Astrocyte (in vitro differentiated cells and primary cell): ENCODE results near the gene ZBTB16. TPM values are rescaled to one million over a fixed set of nuclear protein-coding genes. Genes with fewer than 3 reads are reported as not detected.

Experiments
- DNase-seq: peaks from one replicate; pipeline ENCODE4 v3.0.0-alpha.2; 2010; ENCODE audit warnings: low read depth
- FAIRE-seq: peaks from 2 replicates; lab custom pipeline; 2011; peaks lifted over from hg19 to GRCh38; lab: Jason Lieb, UNC
- H2AFZ ChIP-seq: 2 replicates; pipeline ENCODE4 v1.6.0; 2012; ENCODE audit warnings: low read depth, low read length, inconsistent platforms
- H3K27ac ChIP-seq: 2 replicates; pipeline ENCODE4 v1.5.1; 2011; ENCODE audit warnings: low read depth, low read length, inconsistent platforms
- H3K27me3 ChIP-seq: 2 replicates; pipeline ENCODE4 v1.6.0; 2011; ENCODE audit warnings: low read length, inconsistent platforms; ENCODE audit not compliant: insufficient read depth
- H3K36me3 ChIP-seq: 2 replicates; pipeline ENCODE4 v1.5.1; 2011; ENCODE audit warnings: low read length, inconsistent platforms; ENCODE audit not compliant: insufficient read depth
- H3K4me1 ChIP-seq: 2 replicates; pipeline ENCODE4 v1.5.1; 2011; ENCODE audit warnings: low read length, inconsistent platforms; ENCODE audit not compliant: insufficient read depth
- H3K4me2 ChIP-seq: 2 replicates; pipeline ENCODE4 v1.6.0; 2012; ENCODE audit warnings: low read length, inconsistent platforms
- H3K4me3 ChIP-seq: 2 replicates; pipeline ENCODE4 v1.5.1; 2011; ENCODE audit warnings: low read depth, mild to moderate bottlenecking, low read length, inconsistent platforms; ENCODE audit not compliant: insufficient read depth
- H3K79me2 ChIP-seq: 2 replicates; pipeline ENCODE4 v1.6.0; 2012; ENCODE audit warnings: mild to moderate bottlenecking, low read length, inconsistent platforms; ENCODE audit not compliant: insufficient read depth
- H3K9ac ChIP-seq: 2 replicates; pipeline ENCODE4 v1.6.0; 2012; ENCODE audit warnings: mild to moderate bottlenecking, low read length, inconsistent platforms
- H3K9me3 ChIP-seq: 2 replicates; pipeline ENCODE4 v1.5.1; 2012; ENCODE audit warnings: low read depth, mild to moderate bottlenecking, low read length, inconsistent platforms; ENCODE audit not compliant: insufficient read depth
- H4K20me1 ChIP-seq: 2 replicates; pipeline ENCODE4 v1.6.0; 2012; ENCODE audit warnings: low read length, inconsistent platforms; ENCODE audit not compliant: insufficient read depth
- H3K27ac Mint-ChIP-seq: one replicate; pipeline ENCODE4 v1.8.0; 2021; ENCODE audit warnings: mild to moderate bottlenecking, mixed read lengths; ENCODE audit not compliant: unreplicated experiment
- H3K27me3 Mint-ChIP-seq: one replicate; pipeline ENCODE4 v1.8.0; 2021; ENCODE audit warnings: low read depth, mixed read lengths; ENCODE audit not compliant: unreplicated experiment
- H3K36me3 Mint-ChIP-seq: one replicate; pipeline ENCODE4 v1.8.0; 2021; ENCODE audit warnings: low read depth, mixed read lengths; ENCODE audit not compliant: unreplicated experiment
- H3K4me1 Mint-ChIP-seq: one replicate; pipeline ENCODE4 v1.8.0; 2021; ENCODE audit warnings: low read depth, mixed read lengths; ENCODE audit not compliant: unreplicated experiment
- H3K4me3 Mint-ChIP-seq: one replicate; pipeline ENCODE4 v1.8.0; 2021; ENCODE audit warnings: mild to moderate bottlenecking, moderate library complexity, mixed read lengths; ENCODE audit not compliant: unreplicated experiment
- H3K9me3 Mint-ChIP-seq: one replicate; pipeline ENCODE4 v1.8.0; 2021; ENCODE audit warnings: mild to moderate bottlenecking, mixed read lengths; ENCODE audit not compliant: unreplicated experiment
- EZH2 ChIP-seq: IDR thresholded peaks from 2 replicates; pipeline ENCODE4 v1.6.1; 2012; ENCODE audit warnings: mild to moderate bottlenecking, low read length, inconsistent platforms; ENCODE audit not compliant: insufficient read depth
- total RNA-seq: library from RNA; stranded (reverse); gene quantifications from 2 replicates; pipeline ENCODE4 v1.2.1, GENCODE V29; 2021
- TF ChIP-seq, protein P1 (sequence below): IDR thresholded peaks from 2 replicates; pipeline ENCODE4 v1.5.1; 2011; ENCODE audit warnings: low read depth, mild to moderate bottlenecking, inconsistent platforms, low read length, moderate library complexity; ENCODE audit not compliant: insufficient read depth

ZBTB16 gene
- total RNA-seq, 1 donor from 2014 or later = 0.50 TPM

GRCh38 chr11:114200351-114201133 lies 141.0 kb downstream of the ZBTB16 start:
- Histone ChIP-seq H3K36me3 (no peaks in the 10 kb centered on the region), H3K9ac (no peak overlapping the region), H3K9me3 (no peaks in the 10 kb centered on the region), H3K27me3 (no peaks in the 10 kb centered on the region), H3K4me2 (no peak overlapping the region), H2AFZ (no peak overlapping the region), H3K4me1 (peaks cover 8% of the 10 kb centered on the region), H4K20me1 (no peaks in the 10 kb centered on the region), H3K4me3 (no peak overlapping the region), H3K27ac (no peak overlapping the region), H3K79me2 (no peaks in the 10 kb centered on the region)
- no peak overlapping the region for H3K4me3 Mint-ChIP-seq
- peaks cover 9% of the 10 kb centered on the region for H3K4me1 Mint-ChIP-seq
- no peak for DNase-seq
- TF ChIP-seq, protein P1, sequence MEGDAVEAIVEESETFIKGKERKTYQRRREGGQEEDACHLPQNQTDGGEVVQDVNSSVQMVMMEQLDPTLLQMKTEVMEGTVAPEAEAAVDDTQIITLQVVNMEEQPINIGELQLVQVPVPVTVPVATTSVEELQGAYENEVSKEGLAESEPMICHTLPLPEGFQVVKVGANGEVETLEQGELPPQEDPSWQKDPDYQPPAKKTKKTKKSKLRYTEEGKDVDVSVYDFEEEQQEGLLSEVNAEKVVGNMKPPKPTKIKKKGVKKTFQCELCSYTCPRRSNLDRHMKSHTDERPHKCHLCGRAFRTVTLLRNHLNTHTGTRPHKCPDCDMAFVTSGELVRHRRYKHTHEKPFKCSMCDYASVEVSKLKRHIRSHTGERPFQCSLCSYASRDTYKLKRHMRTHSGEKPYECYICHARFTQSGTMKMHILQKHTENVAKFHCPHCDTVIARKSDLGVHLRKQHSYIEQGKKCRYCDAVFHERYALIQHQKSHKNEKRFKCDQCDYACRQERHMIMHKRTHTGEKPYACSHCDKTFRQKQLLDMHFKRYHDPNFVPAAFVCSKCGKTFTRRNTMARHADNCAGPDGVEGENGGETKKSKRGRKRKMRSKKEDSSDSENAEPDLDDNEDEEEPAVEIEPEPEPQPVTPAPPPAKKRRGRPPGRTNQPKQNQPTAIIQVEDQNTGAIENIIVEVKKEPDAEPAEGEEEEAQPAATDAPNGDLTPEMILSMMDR = no peak
- peaks cover 21% of the 10 kb centered on the region for H3K27me3 Mint-ChIP-seq
- no peak for FAIRE-seq
- no peaks in the 10 kb centered on the region for H3K9me3 Mint-ChIP-seq
- H3K36me3 Mint-ChIP-seq = no peaks in the 10 kb centered on the region
- no peak overlapping the region for H3K27ac Mint-ChIP-seq

DNA sequence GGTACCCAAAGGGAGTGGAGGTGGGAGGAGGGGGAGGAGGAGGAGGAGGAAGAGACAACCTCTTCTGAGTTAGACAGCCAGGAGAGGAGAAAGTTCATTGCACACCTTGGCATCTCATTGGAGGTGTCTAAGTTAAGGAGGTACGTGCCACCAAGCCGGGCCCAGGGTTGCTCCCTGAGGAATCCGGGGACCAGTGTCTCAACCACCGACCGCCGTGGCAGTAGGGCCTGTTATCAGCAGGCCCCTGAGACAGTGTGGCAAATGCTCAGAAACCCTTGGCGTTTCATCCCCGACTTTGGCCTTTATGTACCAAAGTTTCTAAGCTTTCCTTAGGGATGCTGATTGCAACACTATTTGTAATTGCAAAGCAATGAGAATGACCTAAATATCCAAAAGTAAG lies 141.7 kb downstream of the ZBTB16 start:
- DNase-seq (no peak), FAIRE-seq (no peak)
- H4K20me1 ChIP-seq = no peaks in the 10 kb centered on the region
- TF ChIP-seq EZH2 = no peak
- TF ChIP-seq, protein P1 = no peak
- no peak overlapping the region for H2AFZ ChIP-seq
- H3K4me3 ChIP-seq = no peak overlapping the region
- peaks cover 8% of the 10 kb centered on the region for H3K4me1 ChIP-seq
- no peaks in the 10 kb centered on the region for H3K36me3 Mint-ChIP-seq
- no peak overlapping the region for H3K4me2 ChIP-seq
- H3K36me3 ChIP-seq = no peaks in the 10 kb centered on the region
- peaks cover 9% of the 10 kb centered on the region for H3K4me1 Mint-ChIP-seq
- H3K27ac ChIP-seq = no peak overlapping the region
- H3K79me2 ChIP-seq = no peaks in the 10 kb centered on the region
- no peaks in the 10 kb centered on the region for H3K27me3 ChIP-seq
- no peak overlapping the region for H3K4me3 Mint-ChIP-seq
- peaks cover 23% of the 10 kb centered on the region for H3K27me3 Mint-ChIP-seq
- H3K9me3 ChIP-seq = no peaks in the 10 kb centered on the region
- no peak overlapping the region for H3K9ac ChIP-seq
- no peak overlapping the region for H3K27ac Mint-ChIP-seq
- H3K9me3 Mint-ChIP-seq = no peaks in the 10 kb centered on the region

- Histone ChIP-seq H3K79me2 (no peaks in the 10 kb centered on the region), H3K27ac (no peak overlapping the region), H3K4me3 (no peak overlapping the region), H3K9ac (no peak overlapping the region), H3K27me3 (no peaks in the 10 kb centered on the region), H4K20me1 (no peaks in the 10 kb centered on the region), H3K9me3 (no peaks in the 10 kb centered on the region), H2AFZ (no peak overlapping the region), H3K36me3 (no peaks in the 10 kb centered on the region), H3K4me2 (no peak overlapping the region), H3K4me1 (peaks cover 8% of the 10 kb centered on the region)
- TF ChIP-seq, protein P1 = no peak
- TF ChIP-seq EZH2 = no peak
- Mint-ChIP-seq H3K4me3 (no peak overlapping the region), H3K27ac (no peak overlapping the region), H3K27me3 (peaks cover 24% of the 10 kb centered on the region), H3K4me1 (peaks cover 9% of the 10 kb centered on the region), H3K9me3 (no peaks in the 10 kb centered on the region), H3K36me3 (no peaks in the 10 kb centered on the region)
- no peak for DNase-seq
- no peak for FAIRE-seq
These were observed 142.6 kb downstream of the ZBTB16 start for GRCh38 chr11:114202011-114202609.
